ENCODE measurements around the gene FBXL14. TPM values are rescaled to one million over a fixed set of nuclear protein-coding genes. Genes with fewer than 3 reads are reported as not detected.
A peak's percentile ranks its signal among the peaks of the same experiment; 100 is the strongest.

Gene FBXL14
- total and polyA plus RNA-seq, 2 of the 13 experiments (the other 11 are each of a cell fraction or from before 2014, with no cell fraction given): 7.0 to 7.4 TPM

GRCh38 chr12:1606021-1606622 is 11.7 kb upstream of the FBXL14 start (continued):
- no peak for TF ChIP-seq ZBTB40 (IDR thresholded peaks at IDR 0.05)
- TF ChIP-seq ZBTB40 (CRISPR knock-in tag; IDR thresholded peaks at IDR 0.05): no peak
- peak; percentile 47 for TF ChIP-seq SAP130 (CRISPR knock-in tag; IDR thresholded peaks at IDR 0.05; ENCODE audit: low read depth)
- TF ChIP-seq ZBTB37 (CRISPR knock-in tag; IDR thresholded peaks at IDR 0.05): no peak
- TF ChIP-seq, protein P1, sequence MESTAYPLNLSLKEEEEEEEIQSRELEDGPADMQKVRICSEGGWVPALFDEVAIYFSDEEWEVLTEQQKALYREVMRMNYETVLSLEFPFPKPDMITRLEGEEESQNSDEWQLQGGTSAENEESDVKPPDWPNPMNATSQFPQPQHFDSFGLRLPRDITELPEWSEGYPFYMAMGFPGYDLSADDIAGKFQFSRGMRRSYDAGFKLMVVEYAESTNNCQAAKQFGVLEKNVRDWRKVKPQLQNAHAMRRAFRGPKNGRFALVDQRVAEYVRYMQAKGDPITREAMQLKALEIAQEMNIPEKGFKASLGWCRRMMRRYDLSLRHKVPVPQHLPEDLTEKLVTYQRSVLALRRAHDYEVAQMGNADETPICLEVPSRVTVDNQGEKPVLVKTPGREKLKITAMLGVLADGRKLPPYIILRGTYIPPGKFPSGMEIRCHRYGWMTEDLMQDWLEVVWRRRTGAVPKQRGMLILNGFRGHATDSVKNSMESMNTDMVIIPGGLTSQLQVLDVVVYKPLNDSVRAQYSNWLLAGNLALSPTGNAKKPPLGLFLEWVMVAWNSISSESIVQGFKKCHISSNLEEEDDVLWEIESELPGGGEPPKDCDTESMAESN (CRISPR knock-in tag; conservative IDR thresholded peaks at IDR 0.05): no peak
- no peak for TF ChIP-seq ZNF138 (CRISPR knock-in tag; IDR thresholded peaks at IDR 0.05; ENCODE audit: low read depth)
- no peak for TF ChIP-seq YY1 (IDR thresholded peaks at IDR 0.05; ENCODE audit: insufficient read depth, insufficient replicate concordance, low read depth, low read length)
- TF ChIP-seq TAF15 (IDR thresholded peaks at IDR 0.05; ENCODE audit: low read depth, low read length, poor library complexity, severe bottlenecking): no peak
- TF ChIP-seq ZNF224 (CRISPR knock-in tag; IDR thresholded peaks at IDR 0.05): no peak
- TF ChIP-seq PHB2 (IDR thresholded peaks at IDR 0.05; ENCODE audit: partially characterized antibody): no peak
- TF ChIP-seq SIX1 (CRISPR knock-in tag; IDR thresholded peaks at IDR 0.05; ENCODE audit: borderline replicate concordance): 0 out of 2 replicates have a peak, but pooled peaks have one; percentile 46
- no peak for TF ChIP-seq GZF1 (CRISPR knock-in tag; IDR thresholded peaks at IDR 0.05)
- TF ChIP-seq ZNF263 (CRISPR knock-in tag; IDR thresholded peaks at IDR 0.05): peak; percentile 97

Measured in HepG2 (cell line).